Osteoblast (primary cell): ENCODE results near the gene CYSRT1. TPM values are rescaled to one million over a fixed set of nuclear protein-coding genes. Genes with fewer than 3 reads are reported as not detected.

ENCODE experiments used
- DNase-seq: peaks from one replicate; pipeline ENCODE4 v3.0.0; 2011; ENCODE audit warnings: low spot score, mixed read lengths; ENCODE audit not compliant: insufficient read length; ENCODE audit errors: missing footprints
- H2AFZ ChIP-seq: 2 replicates; pipeline ENCODE4 v1.6.0; 2011; ENCODE audit warnings: mild to moderate bottlenecking, low read length
- H3K27ac ChIP-seq: 2 replicates; pipeline ENCODE4 v1.5.1; 2011; ENCODE audit warnings: mild to moderate bottlenecking, low read depth, low read length, moderate library complexity
- H3K27me3 ChIP-seq: 2 replicates; pipeline ENCODE4 v1.6.0; 2012; ENCODE audit warnings: mild to moderate bottlenecking, control low read depth, inconsistent platforms, low read length, moderate library complexity; ENCODE audit not compliant: insufficient read depth
- H3K36me3 ChIP-seq: 2 replicates; pipeline ENCODE4 v1.5.1; 2011; ENCODE audit warnings: mild to moderate bottlenecking, low read length, control low read depth, moderate library complexity; ENCODE audit not compliant: insufficient read depth
- H3K4me1 ChIP-seq: 2 replicates; pipeline ENCODE4 v1.5.1; 2011; ENCODE audit warnings: mild to moderate bottlenecking, low read length, control low read depth, moderate library complexity; ENCODE audit not compliant: insufficient read depth
- H3K4me2 ChIP-seq: 2 replicates; pipeline ENCODE4 v1.6.0; 2011; ENCODE audit warnings: mild to moderate bottlenecking, low read length; ENCODE audit not compliant: insufficient read depth
- H3K4me3 ChIP-seq: fragments of 200-600 bp; sonication (generic); 3 replicates; pipeline ENCODE4 v1.5.1; 2012; ENCODE audit warnings: mild to moderate bottlenecking, low read length, inconsistent platforms; ENCODE audit not compliant: insufficient read depth
- H3K79me2 ChIP-seq: 2 replicates; pipeline ENCODE4 v1.6.0; 2012; ENCODE audit warnings: mild to moderate bottlenecking, low read length, control low read depth, inconsistent platforms; ENCODE audit not compliant: insufficient read depth
- H3K9me3 ChIP-seq: 2 replicates; pipeline ENCODE4 v1.5.1; 2011; ENCODE audit warnings: low read depth, low read length, control low read depth
- H4K20me1 ChIP-seq: 2 replicates; pipeline ENCODE4 v1.6.0; 2012; ENCODE audit warnings: mild to moderate bottlenecking, low read length, control low read depth; ENCODE audit not compliant: insufficient read depth
- total RNA-seq: library from RNA; depleted of rRNA; stranded (reverse); fragments of >200 nt; gene quantifications from 2 replicates; pipeline ENCODE4 v1.2.3, GENCODE V29; 2012
- TF ChIP-seq, protein P1 (sequence below): IDR thresholded peaks from 2 replicates; pipeline ENCODE4 v1.5.1; 2011; ENCODE audit warnings: mild to moderate bottlenecking, low read depth, low read length, moderate library complexity; ENCODE audit errors: extremely low read depth

Gene CYSRT1
- total RNA-seq, 1 donor: 1.1 TPM

DNA sequence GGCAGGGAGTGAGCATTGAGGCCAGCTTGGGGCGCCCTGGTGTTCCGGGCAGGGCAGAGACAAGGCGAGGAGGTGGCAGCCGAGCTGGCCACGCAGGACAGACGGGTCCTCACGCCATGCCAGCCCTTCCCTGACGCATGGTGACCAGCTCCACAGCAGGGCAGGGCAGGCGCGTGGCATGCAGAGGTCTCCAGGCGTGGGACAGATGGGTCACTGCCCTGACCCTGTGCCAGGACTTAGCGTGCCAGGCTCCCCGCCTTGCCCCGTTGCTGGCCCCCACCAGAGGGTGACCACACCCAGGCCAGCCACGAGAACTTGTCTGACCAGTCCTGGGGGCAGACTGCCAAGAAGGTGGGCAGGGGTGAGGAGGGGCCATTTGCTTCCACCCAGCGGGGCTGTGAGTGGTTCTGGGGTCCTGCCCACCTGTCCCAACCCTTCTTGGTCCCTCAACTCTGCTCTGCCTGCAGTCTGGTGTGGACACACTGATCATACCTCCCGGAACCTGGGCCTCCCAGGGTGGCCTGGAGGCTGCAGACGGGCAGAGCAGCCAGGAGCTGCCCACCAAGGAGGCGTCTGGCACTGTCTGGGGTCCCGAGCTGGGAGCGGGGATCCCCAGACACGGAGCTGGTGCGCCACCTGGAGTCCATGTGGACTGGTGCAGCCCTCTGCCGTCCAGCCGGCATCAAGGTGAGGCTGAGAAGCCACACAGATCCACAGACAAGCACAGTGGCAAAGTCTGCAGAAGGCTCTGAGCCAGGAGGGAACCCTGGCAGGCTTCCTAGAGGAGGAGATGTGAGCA lies 2.3 kb downstream of the CYSRT1 start, which contains the start of gene RNF224:
Gene RNF224, plus strand, starts transcription at position 449 of the 799 bp plus-strand sequence. CDS start 834 bp downstream, outside the sequence.
- peak; percentile 99 for DNase-seq
- H3K4me3 ChIP-seq: no peak within 1 kb of the TSS
- no peaks in the 10 kb centered on the region for H3K79me2 ChIP-seq
- no peaks in the 10 kb centered on the region for H4K20me1 ChIP-seq
- H3K4me1 ChIP-seq: peaks cover 9% of the 10 kb centered on the region
- no peaks in the 10 kb centered on the region for H3K27me3 ChIP-seq
- no peak within 1 kb of the TSS for H3K27ac ChIP-seq
- no peak within 1 kb of the TSS for H2AFZ ChIP-seq
- H3K4me2 ChIP-seq: no peak within 1 kb of the TSS
- TF ChIP-seq, protein P1, sequence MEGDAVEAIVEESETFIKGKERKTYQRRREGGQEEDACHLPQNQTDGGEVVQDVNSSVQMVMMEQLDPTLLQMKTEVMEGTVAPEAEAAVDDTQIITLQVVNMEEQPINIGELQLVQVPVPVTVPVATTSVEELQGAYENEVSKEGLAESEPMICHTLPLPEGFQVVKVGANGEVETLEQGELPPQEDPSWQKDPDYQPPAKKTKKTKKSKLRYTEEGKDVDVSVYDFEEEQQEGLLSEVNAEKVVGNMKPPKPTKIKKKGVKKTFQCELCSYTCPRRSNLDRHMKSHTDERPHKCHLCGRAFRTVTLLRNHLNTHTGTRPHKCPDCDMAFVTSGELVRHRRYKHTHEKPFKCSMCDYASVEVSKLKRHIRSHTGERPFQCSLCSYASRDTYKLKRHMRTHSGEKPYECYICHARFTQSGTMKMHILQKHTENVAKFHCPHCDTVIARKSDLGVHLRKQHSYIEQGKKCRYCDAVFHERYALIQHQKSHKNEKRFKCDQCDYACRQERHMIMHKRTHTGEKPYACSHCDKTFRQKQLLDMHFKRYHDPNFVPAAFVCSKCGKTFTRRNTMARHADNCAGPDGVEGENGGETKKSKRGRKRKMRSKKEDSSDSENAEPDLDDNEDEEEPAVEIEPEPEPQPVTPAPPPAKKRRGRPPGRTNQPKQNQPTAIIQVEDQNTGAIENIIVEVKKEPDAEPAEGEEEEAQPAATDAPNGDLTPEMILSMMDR: peak; percentile 84
- H3K36me3 ChIP-seq: no peaks in the 10 kb centered on the region
- no peaks in the 10 kb centered on the region for H3K9me3 ChIP-seq

DNA sequence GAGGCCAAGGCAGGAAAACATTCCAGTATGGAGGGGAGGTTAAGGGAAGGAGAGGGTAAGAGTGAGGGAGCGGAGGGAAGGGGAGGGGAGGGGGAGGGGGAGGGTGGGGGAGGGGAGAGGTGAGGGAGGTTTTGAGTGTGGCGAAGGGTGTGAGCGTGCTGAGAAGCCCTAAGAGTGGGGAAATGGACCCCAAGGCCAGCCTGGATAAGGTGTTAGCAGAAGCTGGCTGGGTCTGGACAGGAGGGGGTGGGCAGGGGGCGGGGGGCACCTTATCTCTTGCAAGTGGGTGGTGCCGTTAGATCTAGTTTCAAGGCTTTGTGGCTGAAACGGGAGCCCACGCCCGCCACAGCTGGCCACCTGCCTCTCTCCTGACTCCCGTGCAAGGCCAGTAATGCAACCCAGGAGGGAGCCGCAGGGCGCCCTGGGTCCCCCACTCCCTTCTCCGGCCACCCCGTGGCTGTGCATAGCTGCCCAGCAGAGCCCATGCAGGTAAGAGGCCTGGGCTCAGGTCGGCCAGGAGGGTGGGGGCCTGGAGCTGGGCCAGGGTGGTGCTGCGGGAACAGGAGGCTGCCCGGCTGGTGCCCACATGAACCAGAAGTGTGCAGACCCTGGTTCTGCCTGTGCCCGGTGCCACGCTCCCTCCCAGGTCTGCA lies 3.0 kb downstream of the CYSRT1 start:
- no peaks in the 10 kb centered on the region for H3K27me3 ChIP-seq
- no peak overlapping the region for H3K27ac ChIP-seq
- H3K4me2 ChIP-seq: no peak overlapping the region
- H3K4me1 ChIP-seq: peaks cover 5% of the 10 kb centered on the region
- no peak for DNase-seq
- TF ChIP-seq, protein P1: no peak
- H4K20me1 ChIP-seq: no peaks in the 10 kb centered on the region
- H3K36me3 ChIP-seq: no peaks in the 10 kb centered on the region
- no peaks in the 10 kb centered on the region for H3K9me3 ChIP-seq
- H2AFZ ChIP-seq: no peak overlapping the region
- no peak overlapping the region for H3K4me3 ChIP-seq
- H3K79me2 ChIP-seq: no peaks in the 10 kb centered on the region

DNA sequence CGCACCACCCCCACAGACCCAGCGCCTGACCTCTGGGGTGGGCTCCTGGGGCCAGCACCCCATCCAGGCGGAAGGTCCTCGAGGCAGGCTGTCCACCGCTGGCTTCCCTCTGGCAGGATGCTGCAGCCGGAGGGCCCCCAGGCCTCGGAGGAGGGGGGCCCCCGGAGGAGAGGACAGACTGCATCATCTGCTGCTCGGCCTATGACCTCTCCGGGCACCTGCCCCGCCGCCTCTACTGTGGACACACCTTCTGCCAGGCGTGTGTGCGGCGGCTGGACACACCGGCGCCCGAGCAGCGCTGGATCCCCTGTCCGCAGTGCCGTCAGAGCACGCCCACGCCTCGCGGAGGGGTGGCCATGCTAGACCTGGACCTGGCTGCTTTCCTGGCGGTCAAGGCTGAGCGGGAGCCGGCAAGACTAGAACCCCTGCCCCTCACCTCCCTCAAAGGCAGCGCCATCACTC lies 3.6 kb downstream of the CYSRT1 start:
- no peaks in the 10 kb centered on the region for H3K9me3 ChIP-seq
- DNase-seq: no peak

More for the DNA sequence above, 3.6 kb downstream of the CYSRT1 start:
- Histone ChIP-seq H3K27me3 (no peaks in the 10 kb centered on the region), H4K20me1 (no peaks in the 10 kb centered on the region), H2AFZ (no peak overlapping the region), H3K4me2 (no peak overlapping the region), H3K79me2 (no peaks in the 10 kb centered on the region), H3K36me3 (no peaks in the 10 kb centered on the region), H3K4me3 (no peak overlapping the region), H3K4me1 (peaks cover 4% of the 10 kb centered on the region), H3K27ac (no peak overlapping the region)
- TF ChIP-seq, protein P1: no peak
